Esophagus mucosa (tissue), 1 donor: ENCODE results near the gene CHKA. TPM values are rescaled to one million over a fixed set of nuclear protein-coding genes. Genes with fewer than 3 reads are reported as not detected.
"Not testable (repeated sequence)": the region's sequence is repeated elsewhere in the genome, so short reads cannot be mapped to it uniquely, and the experiment has no call there.

Experiments used
- ATAC-seq: fragments of 200-7000 bp; cut with Tn5 transposase; one replicate; pipeline ENCODE4 v1.9.1; 2020
- total RNA-seq: library from RNA; stranded (reverse); gene quantifications from one replicate; pipeline ENCODE4 v1.2.4, GENCODE V29; 2023
- donor health status: DM: yes; HTN: yes; CAD: no.

Gene CHKA
- total RNA-seq, 1 donor from 2014 or later, result 2.3 TPM

- no peak for ATAC-seq
Observed at GRCh38 chr11:68115285-68115684, 5.9 kb downstream of the CHKA start.

- ATAC-seq, result no peak
Observed at GRCh38 chr11:68113986-68114385, 7.2 kb downstream of the CHKA start.

GRCh38 chr11:68107689-68108088 is 13.5 kb downstream of the CHKA start:
- no peak for ATAC-seq

- peak; percentile 15 for ATAC-seq
Observed at GRCh38 chr11:68106165-68106940, 14.8 kb downstream of the CHKA start.

GRCh38 chr11:68099474-68100405 is 21.4 kb downstream of the CHKA start:
- no peak for ATAC-seq

GRCh38 chr11:68099057-68099456 is 22.1 kb downstream of the CHKA start:
- no peak for ATAC-seq

- ATAC-seq, result no peak
Observed at GRCh38 chr11:68096962-68097361, 24.2 kb downstream of the CHKA start.

- ATAC-seq, result no peak
Observed at GRCh38 chr11:68093565-68093964, 27.6 kb downstream of the CHKA start.

- ATAC-seq, result not testable (repeated sequence)
Observed at GRCh38 chr11:68092946-68093345, 28.2 kb downstream of the CHKA start.

GRCh38 chr11:68092411-68092810 is 28.8 kb downstream of the CHKA start:
- no peak for ATAC-seq

GRCh38 chr11:68090706-68091105 is 30.5 kb downstream of the CHKA start:
- ATAC-seq, result peak; percentile 36

- no peak for ATAC-seq
Observed at GRCh38 chr11:68090287-68090686, 30.9 kb downstream of the CHKA start.

- no peak for ATAC-seq
Observed at GRCh38 chr11:68089679-68090078, 31.5 kb downstream of the CHKA start.

GRCh38 chr11:68083517-68083916 is 37.7 kb downstream of the CHKA start:
- ATAC-seq, result no peak

- no peak for ATAC-seq
Observed at GRCh38 chr11:68082481-68082880, 38.7 kb downstream of the CHKA start.

GRCh38 chr11:68081691-68082090 is 39.5 kb downstream of the CHKA start:
- ATAC-seq, result no peak

GRCh38 chr11:68080860-68081259 is 40.3 kb downstream of the CHKA start:
- ATAC-seq, result no peak

GRCh38 chr11:68077617-68078582 is 43.3 kb downstream of the CHKA start:
- ATAC-seq, result no peak

- no peak for ATAC-seq
Observed at GRCh38 chr11:68076371-68077042, 44.7 kb downstream of the CHKA start.

- no peak for ATAC-seq
Observed at GRCh38 chr11:68074584-68075352, 46.4 kb downstream of the CHKA start.
